Sigmoid colon (tissue), 7 donors: ENCODE results near the gene WFS1. TPM values are rescaled to one million over a fixed set of nuclear protein-coding genes. Genes with fewer than 3 reads are reported as not detected.

Experiments
- DNase-seq: peaks from one replicate; pipeline ENCODE4 v3.0.0-alpha.2; 2019
- H3K27ac ChIP-seq, 4 donors: fragments of 200-600 bp; sonication (generic); one replicate each; pipeline ENCODE4 v1.5.1; 2016 to 2019; ENCODE audit warnings: mild to moderate bottlenecking in 1 of 4
- H3K27me3 ChIP-seq, 3 donors: fragments of 200-600 bp; sonication (generic); one replicate each; pipeline ENCODE4 v1.5.1; 2019; ENCODE audit warnings: mild to moderate bottlenecking in 1 of 3
- H3K36me3 ChIP-seq, 4 donors: fragments of 200-600 bp; sonication (generic); one replicate each; pipeline ENCODE4 v1.5.1; 2016 to 2019
- H3K4me1 ChIP-seq, 4 donors: fragments of 200-600 bp; sonication (generic); one replicate each; pipeline ENCODE4 v1.5.1; 2017 to 2019
- H3K4me3 ChIP-seq, 4 donors: fragments of 200-600 bp; sonication (generic); one replicate each; pipeline ENCODE4 v1.5.1; 2017 to 2019; ENCODE audit warnings: mild to moderate bottlenecking in 2 of 4, moderate library complexity in 1 of 4
- H3K9me3 ChIP-seq, 4 donors: fragments of 200-600 bp in 3 of 4; sonication (generic) in 3 of 4; one replicate each; pipeline versions ENCODE4 v1.5.1 to v1.6.1; 2013 to 2019
- CTCF ChIP-seq, 4 experiments: fragments of 450-650 bp in 3 of 4; fragments of 200-600 bp in 1 of 4; IDR thresholded peaks; one replicate each; pipeline ENCODE4 v1.5.1; 2016 to 2019; ENCODE audit warnings: antibody characterized with exemption in 4 of 4, mild to moderate bottlenecking in 3 of 4, moderate library complexity in 2 of 4
- EP300 ChIP-seq, 4 donors: sonication (generic); formaldehyde crosslinking; IDR thresholded peaks; one replicate each; pipeline ENCODE4 v1.6.1; 2017; ENCODE audit warnings: antibody characterized with exemption in 4 of 4
- POLR2A ChIP-seq, 2 donors: fragments of 450-650 bp; IDR thresholded peaks; one replicate each; pipeline ENCODE4 v1.6.1; 2016; ENCODE audit warnings: antibody characterized with exemption in 2 of 2, mild to moderate bottlenecking in 2 of 2, moderate library complexity in 2 of 2
- POLR2AphosphoS5 ChIP-seq, 4 donors: sonication (generic); formaldehyde crosslinking; IDR thresholded peaks; one replicate each; pipeline ENCODE4 v1.6.1; 2017; ENCODE audit warnings: antibody characterized with exemption in 4 of 4
- WGBS, 2 donors: extraction: QIAGEN DNeasy Blood & Tissue Kit; methylation state at CpG; one replicate each; pipeline ENCODE4 v1.1.7; 2013; 5-methylcytosine and 5-hydroxymethylcytosine counted together
- intact Hi-C: fragments of 100-400 bp; cut with DNase I; formaldehyde crosslinking; loops from one replicate; pipeline ENCODE4 v1.15.1; 2023
- polyA plus RNA-seq, 3 donors: library from polyadenylated mRNA; stranded (reverse); fragments of 200-250 nt; gene quantifications; one replicate each; pipeline ENCODE4 v1.2.3, GENCODE V29; 2013
- total RNA-seq, 4 donors: library from RNA; depleted of rRNA; stranded (reverse); fragments of >200 nt; gene quantifications; one replicate each; pipeline ENCODE4 v1.1.0, GENCODE V29; 2016
- donor health status: healthy with polysubstance abuse.
- donor health status: Bipolar disorder and iron deficiency.
- donor health status: healthy.

Gene WFS1
- total and polyA plus RNA-seq, 7 donors, result 1.4 to 69.0 (median 34.6) TPM

- Histone ChIP-seq H3K4me1 (peaks cover 0 to 11% (median 10%) of the 10 kb centered on the region in 4 donors), H3K27ac (no peak overlapping the region), H3K27me3 (peaks cover 0 to 64% (median 25%) of the 10 kb centered on the region in 3 donors), H3K9me3 (peaks cover 0 to 4% (median 0%) of the 10 kb centered on the region in 4 donors), H3K4me3 (no peak overlapping the region), H3K36me3 (no peaks in the 10 kb centered on the region)
- intact Hi-C loops, result no loop called here
- WGBS, 2 donors, result 50 to 60% methylated on average over 9 of the region's 9 CpGs
- DNase-seq, result no peak
- TF ChIP-seq POLR2AphosphoS5 (IDR thresholded peaks at IDR 0.05) (no peak), POLR2A (IDR thresholded peaks at IDR 0.05) (no peak), EP300 (IDR thresholded peaks at IDR 0.05) (no peak)
These were observed 23.4 kb upstream of the WFS1 start for GRCh38 chr4:6246170-6246634.

- 72 to 79% methylated on average over 10 of the region's 10 CpGs for WGBS, 2 donors
These were observed 21.3 kb upstream of the WFS1 start for GRCh38 chr4:6248394-6248793.

GRCh38 chr4:6250235-6250983 lies 19.2 kb upstream of the WFS1 start:
- Histone ChIP-seq H3K4me3 (no peak overlapping the region), H3K4me1 (peaks cover 0 to 6% (median 5%) of the 10 kb centered on the region in 4 donors), H3K27ac (no peak overlapping the region), H3K36me3 (no peaks in the 10 kb centered on the region), H3K9me3 (no peaks in the 10 kb centered on the region), H3K27me3 (peaks cover 0 to 36% (median 20%) of the 10 kb centered on the region in 3 donors)
- 15 to 20% methylated on average over 15 of the region's 15 CpGs for WGBS, 2 donors
- no peak for TF ChIP-seq POLR2A (IDR thresholded peaks at IDR 0.05)
- TF ChIP-seq CTCF (IDR thresholded peaks at IDR 0.05), result peak; percentile 49 to 87 (median 72)
- TF ChIP-seq POLR2AphosphoS5 (IDR thresholded peaks at IDR 0.05), result no peak
- intact Hi-C loops, result loop anchor here (1.0 kb wide), 1 partner anchor 77 kb away; no protein-coding TSS in a partner anchor
- no peak for DNase-seq

More at GRCh38 chr4:6248394-6248793, 21.3 kb upstream of the WFS1 start:
- no peak overlapping the region for H3K4me3 ChIP-seq
- TF ChIP-seq POLR2AphosphoS5 (IDR thresholded peaks at IDR 0.05) (no peak), CTCF (IDR thresholded peaks at IDR 0.05) (no peak), POLR2A (IDR thresholded peaks at IDR 0.05) (no peak), EP300 (IDR thresholded peaks at IDR 0.05) (no peak)
- no peak overlapping the region for H3K27ac ChIP-seq
- H3K27me3 ChIP-seq, result peaks cover 0 to 53% (median 25%) of the 10 kb centered on the region in 3 donors
- peaks cover 0 to 11% (median 10%) of the 10 kb centered on the region in 4 donors for H3K4me1 ChIP-seq
- intact Hi-C loops, result no loop called here
- peaks cover 0 to 4% (median 0%) of the 10 kb centered on the region in 4 donors for H3K9me3 ChIP-seq
- no peak for DNase-seq
- H3K36me3 ChIP-seq, result no peaks in the 10 kb centered on the region

GRCh38 chr4:6250984-6251295 lies 18.7 kb upstream of the WFS1 start:
- peaks cover 0 to under 1% (median 0%) of the 10 kb centered on the region in 4 donors for H3K4me1 ChIP-seq
- H3K27me3 ChIP-seq, result peaks cover 0 to 33% (median 15%) of the 10 kb centered on the region in 3 donors
- WGBS, 2 donors, result 0% methylated on average over 1 of the region's 1 CpG
- no peak overlapping the region for H3K4me3 ChIP-seq
- no peaks in the 10 kb centered on the region for H3K9me3 ChIP-seq
- intact Hi-C loops, result loop anchor here (1.0 kb wide), 1 partner anchor 76 kb away; no protein-coding TSS in a partner anchor
- H3K36me3 ChIP-seq, result no peaks in the 10 kb centered on the region
- TF ChIP-seq CTCF (IDR thresholded peaks at IDR 0.05), result no peak
- TF ChIP-seq POLR2A (IDR thresholded peaks at IDR 0.05), result no peak
- TF ChIP-seq EP300 (IDR thresholded peaks at IDR 0.05), result no peak
- TF ChIP-seq POLR2AphosphoS5 (IDR thresholded peaks at IDR 0.05), result no peak
- DNase-seq, result no peak
- H3K27ac ChIP-seq, result no peak overlapping the region

- peaks cover 0 to 33% (median 10%) of the 10 kb centered on the region in 3 donors for H3K27me3 ChIP-seq
- WGBS, 2 donors, result 94 to 95% methylated on average over 14 of the region's 14 CpGs
- TF ChIP-seq EP300 (IDR thresholded peaks at IDR 0.05) (no peak), POLR2AphosphoS5 (IDR thresholded peaks at IDR 0.05) (no peak), CTCF (IDR thresholded peaks at IDR 0.05) (no peak), POLR2A (IDR thresholded peaks at IDR 0.05) (no peak)
- DNase-seq, result no peak
- no peaks in the 10 kb centered on the region for H3K9me3 ChIP-seq
- H3K36me3 ChIP-seq, result no peaks in the 10 kb centered on the region
- intact Hi-C loops, result no loop called here
- H3K4me3 ChIP-seq, result no peak overlapping the region
- no peak overlapping the region for H3K27ac ChIP-seq
- no peaks in the 10 kb centered on the region for H3K4me1 ChIP-seq
These were observed 18.3 kb upstream of the WFS1 start for GRCh38 chr4:6251365-6251764.
